Measurements from ENCODE around the gene SETBP1. TPM values are rescaled to one million over a fixed set of nuclear protein-coding genes. Genes with fewer than 3 reads are reported as not detected.

The SETBP1 gene
- polyA plus RNA-seq, 1 experiment, result 2.9 TPM

GRCh38 chr18:44754567-44754966, 73.9 kb downstream of the SETBP1 start:
- CTCF ChIA-PET, result interaction anchor here (0.6 kb wide), 1 partner anchor 520 kb away, joined by 3 read pairs; no protein-coding TSS in a partner anchor
- Histone ChIP-seq H3K4me3 (ENCODE audit: low read depth, low read length) (no peak overlapping the region), H3K36me3 (ENCODE audit: control insufficient read depth, insufficient read depth, low read length) (no peaks in the 10 kb centered on the region; the same call in 1 of the 2 replicates), H3K27me3 (ENCODE audit: control insufficient read depth, insufficient read depth, low read length) (no peaks in the 10 kb centered on the region; the same call in 1 of the 2 replicates)
- no peak for DNase-seq (ENCODE audit: low read depth)
- POLR2A ChIA-PET, result no interaction called here
- TF ChIP-seq, protein P1, sequence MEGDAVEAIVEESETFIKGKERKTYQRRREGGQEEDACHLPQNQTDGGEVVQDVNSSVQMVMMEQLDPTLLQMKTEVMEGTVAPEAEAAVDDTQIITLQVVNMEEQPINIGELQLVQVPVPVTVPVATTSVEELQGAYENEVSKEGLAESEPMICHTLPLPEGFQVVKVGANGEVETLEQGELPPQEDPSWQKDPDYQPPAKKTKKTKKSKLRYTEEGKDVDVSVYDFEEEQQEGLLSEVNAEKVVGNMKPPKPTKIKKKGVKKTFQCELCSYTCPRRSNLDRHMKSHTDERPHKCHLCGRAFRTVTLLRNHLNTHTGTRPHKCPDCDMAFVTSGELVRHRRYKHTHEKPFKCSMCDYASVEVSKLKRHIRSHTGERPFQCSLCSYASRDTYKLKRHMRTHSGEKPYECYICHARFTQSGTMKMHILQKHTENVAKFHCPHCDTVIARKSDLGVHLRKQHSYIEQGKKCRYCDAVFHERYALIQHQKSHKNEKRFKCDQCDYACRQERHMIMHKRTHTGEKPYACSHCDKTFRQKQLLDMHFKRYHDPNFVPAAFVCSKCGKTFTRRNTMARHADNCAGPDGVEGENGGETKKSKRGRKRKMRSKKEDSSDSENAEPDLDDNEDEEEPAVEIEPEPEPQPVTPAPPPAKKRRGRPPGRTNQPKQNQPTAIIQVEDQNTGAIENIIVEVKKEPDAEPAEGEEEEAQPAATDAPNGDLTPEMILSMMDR (IDR thresholded peaks at IDR 0.05; ENCODE audit: insufficient read depth, low read depth, low read length), result no peak

DNA sequence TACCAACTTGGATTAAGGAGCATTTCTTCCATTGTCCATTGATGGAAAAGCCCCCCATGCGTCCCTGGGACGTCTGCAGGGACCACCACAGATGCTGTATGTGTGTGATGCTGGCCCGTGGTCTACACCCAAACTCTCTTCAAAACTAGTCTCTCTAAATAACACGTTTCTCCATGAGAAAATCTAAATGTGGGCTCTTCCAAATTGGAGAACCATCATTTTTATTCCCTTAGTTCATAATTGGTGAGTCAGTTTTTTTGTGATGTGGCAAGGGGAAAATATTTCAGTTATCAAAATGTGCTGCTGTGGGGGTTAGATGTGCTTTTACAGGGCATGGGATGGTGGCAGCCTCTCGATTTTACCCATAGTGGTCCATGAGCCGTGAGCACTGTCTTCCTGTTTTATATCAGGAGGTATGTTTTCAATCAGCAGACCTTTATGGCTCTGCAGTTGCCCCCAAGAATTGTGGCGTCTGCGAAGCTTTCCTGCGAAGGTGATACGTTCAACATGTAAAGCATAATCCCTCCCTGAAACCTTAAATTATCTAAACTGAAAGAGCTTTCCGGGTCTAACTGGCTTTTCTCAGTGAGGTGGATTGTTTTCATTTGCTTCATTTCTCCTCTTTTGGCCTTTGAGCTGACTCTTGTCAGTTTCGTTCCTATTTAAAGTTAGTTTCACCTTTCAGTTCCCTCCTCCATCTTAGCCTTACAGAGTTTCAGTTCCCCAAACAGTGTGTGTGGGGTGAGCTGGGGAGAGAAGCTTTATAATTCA, 78.4 kb downstream of the SETBP1 start:
- CTCF ChIA-PET, result no interaction called here
- DNase-seq (ENCODE audit: low read depth), result no peak
- POLR2A ChIA-PET, result interaction anchor here (0.6 kb wide), 1 partner anchor 16 kb away, joined by 3 read pairs; no protein-coding TSS in a partner anchor
- Histone ChIP-seq H3K27me3 (ENCODE audit: control insufficient read depth, insufficient read depth, low read length) (no peaks in the 10 kb centered on the region; the same call in 1 of the 2 replicates), H3K4me3 (ENCODE audit: low read depth, low read length) (no peak overlapping the region), H3K36me3 (ENCODE audit: control insufficient read depth, insufficient read depth, low read length) (no peaks in the 10 kb centered on the region; the same call in 1 of the 2 replicates)
- TF ChIP-seq, protein P1 (IDR thresholded peaks at IDR 0.05; ENCODE audit: insufficient read depth, low read depth, low read length), result no peak

DNA sequence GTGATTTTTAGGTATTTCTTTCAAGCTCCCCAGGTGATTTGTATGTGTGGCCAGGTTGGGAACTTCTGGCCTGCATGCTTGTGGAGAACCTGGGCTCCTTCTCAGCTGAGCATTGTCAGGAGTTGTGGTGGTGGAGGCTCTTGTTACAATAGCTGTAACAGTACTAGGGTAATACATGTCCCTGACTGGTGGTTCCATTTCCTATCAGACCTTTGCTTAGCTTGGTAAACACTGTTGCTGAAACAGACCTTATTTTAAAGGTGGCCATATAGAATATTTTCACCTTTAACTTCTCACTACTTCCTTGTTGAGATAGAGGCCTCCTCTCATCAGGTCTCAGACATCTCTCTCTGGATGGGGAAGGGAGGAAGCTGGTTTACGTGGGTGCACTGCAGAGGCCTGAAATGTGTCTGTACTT, 79.2 kb downstream of the SETBP1 start:
- DNase-seq (ENCODE audit: low read depth), result no peak
- Histone ChIP-seq H3K27me3 (ENCODE audit: control insufficient read depth, insufficient read depth, low read length) (no peaks in the 10 kb centered on the region; the same call in 1 of the 2 replicates), H3K36me3 (ENCODE audit: control insufficient read depth, insufficient read depth, low read length) (no peaks in the 10 kb centered on the region; the same call in 1 of the 2 replicates), H3K4me3 (ENCODE audit: low read depth, low read length) (no peak overlapping the region)
- TF ChIP-seq, protein P1 (IDR thresholded peaks at IDR 0.05; ENCODE audit: insufficient read depth, low read depth, low read length), result no peak
- ChIA-PET POLR2A (no interaction called here), CTCF (interaction anchor here (0.6 kb wide), 1 partner anchor 1079 kb away, joined by 3 read pairs; no protein-coding TSS in a partner anchor)

GRCh38 chr18:44761812-44762211, 81.1 kb downstream of the SETBP1 start:
- Histone ChIP-seq H3K4me3 (ENCODE audit: low read depth, low read length) (no peak overlapping the region), H3K27me3 (ENCODE audit: control insufficient read depth, insufficient read depth, low read length) (no peaks in the 10 kb centered on the region), H3K36me3 (ENCODE audit: control insufficient read depth, insufficient read depth, low read length) (no peaks in the 10 kb centered on the region)
- no peak for DNase-seq (ENCODE audit: low read depth)
- POLR2A ChIA-PET, result no interaction called here
- TF ChIP-seq, protein P1 (IDR thresholded peaks at IDR 0.05; ENCODE audit: insufficient read depth, low read depth, low read length), result no peak
- CTCF ChIA-PET, result interaction anchor here (1.0 kb wide), 1 partner anchor 10 kb away, joined by 3 read pairs; no protein-coding TSS in a partner anchor

GRCh38 chr18:44763327-44763726, 82.6 kb downstream of the SETBP1 start:
- ChIA-PET POLR2A (no interaction called here), CTCF (no interaction called here)
- Histone ChIP-seq H3K4me3 (ENCODE audit: low read depth, low read length) (no peak overlapping the region), H3K36me3 (ENCODE audit: control insufficient read depth, insufficient read depth, low read length) (no peaks in the 10 kb centered on the region), H3K27me3 (ENCODE audit: control insufficient read depth, insufficient read depth, low read length) (no peaks in the 10 kb centered on the region)
- TF ChIP-seq, protein P1 (IDR thresholded peaks at IDR 0.05; ENCODE audit: insufficient read depth, low read depth, low read length), result no peak
- DNase-seq (ENCODE audit: low read depth), result no peak

All from BJ (cell line).